Endothelial cell of umbilical vein (primary cell): ENCODE data around the gene GPR34.

Experiments
- CTCF ChIP-seq, 2 donors: IDR thresholded peaks; 1 replicate in 1 of 2; 2 replicates in 1 of 2; pipeline ENCODE4 v1.5.1; 2011; ENCODE audit warnings: low read length in 2 of 2, mild to moderate bottlenecking in 2 of 2, moderate library complexity in 2 of 2, control low read depth in 1 of 2, inconsistent platforms in 1 of 2, low read depth in 1 of 2; ENCODE audit not compliant: insufficient read depth in 1 of 2; ENCODE audit errors: extremely low read depth in 1 of 2
- FOS ChIP-seq: IDR thresholded peaks from 2 replicates; pipeline ENCODE4 v1.6.1; 2011; ENCODE audit warnings: mild to moderate bottlenecking, low read length, moderate library complexity, borderline replicate concordance; ENCODE audit not compliant: insufficient read depth
- POLR2A ChIP-seq: IDR thresholded peaks from 2 replicates; pipeline ENCODE4 v1.6.1; 2012; ENCODE audit warnings: low read depth, mild to moderate bottlenecking, control low read depth, low read length
- POLR2AphosphoS5 ChIP-seq: IDR thresholded peaks from 2 replicates; pipeline ENCODE4 v1.6.1; 2012; ENCODE audit warnings: low read depth, mild to moderate bottlenecking, control low read depth, low read length, moderate library complexity; ENCODE audit not compliant: insufficient read depth
- TF ChIP-seq, protein P1 (sequence below): IDR thresholded peaks from 2 replicates; pipeline ENCODE4 v1.6.1; 2011; ENCODE audit not compliant: insufficient read depth, insufficient read length

DNA sequence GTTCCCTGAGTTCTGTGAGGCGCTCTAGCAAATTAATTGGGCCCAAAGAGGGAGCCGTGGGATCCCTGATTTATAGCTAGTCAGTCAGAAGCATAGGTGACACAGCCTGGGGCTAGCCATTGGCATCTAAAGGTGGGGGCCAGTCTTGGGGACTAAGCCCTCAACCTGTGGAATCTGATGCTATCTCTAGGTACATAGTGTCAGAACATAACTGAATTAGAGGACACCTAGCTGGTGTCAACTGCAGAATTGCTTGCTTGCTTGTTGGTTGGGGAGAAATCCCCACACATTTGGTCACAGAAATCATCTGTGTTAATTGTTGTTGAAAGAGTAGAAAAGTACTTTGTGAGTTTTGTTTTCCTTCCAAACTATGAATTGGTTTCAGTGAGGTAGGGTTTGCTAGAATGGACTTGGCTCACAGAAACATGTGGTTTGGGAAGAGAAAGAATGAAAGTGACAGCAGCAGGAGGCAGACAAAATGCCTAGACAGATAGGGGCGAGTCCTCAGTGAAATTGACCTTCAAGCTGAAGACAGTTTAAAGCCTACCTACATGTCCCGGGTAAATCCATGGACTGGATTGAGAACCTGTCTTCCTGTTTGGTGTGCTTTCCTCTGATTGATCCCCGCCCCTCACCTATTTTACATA lies 22.4 kb downstream of the GPR34 start:
- TF ChIP-seq FOS, result no peak
- no peak for TF ChIP-seq POLR2AphosphoS5
- no peak for TF ChIP-seq CTCF (IDR thresholded peaks at IDR 0.05; ENCODE audit: extremely low read depth in 1 of 2, insufficient read depth in 1 of 2, low read depth in 1 of 2, low read length in 2 of 2)
- TF ChIP-seq POLR2A, result no peak
- TF ChIP-seq, protein P1, sequence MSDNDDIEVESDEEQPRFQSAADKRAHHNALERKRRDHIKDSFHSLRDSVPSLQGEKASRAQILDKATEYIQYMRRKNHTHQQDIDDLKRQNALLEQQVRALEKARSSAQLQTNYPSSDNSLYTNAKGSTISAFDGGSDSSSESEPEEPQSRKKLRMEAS, result no peak
